HG02885 (cell line): ENCODE measurements around the gene PDE3B.

Experiments used
- ATAC-seq: cut with Tn5 transposase; IDR thresholded peaks from one replicate; pipeline ENCODE4 v1.9.1; 2021; ENCODE audit warnings: mild to moderate bottlenecking; ENCODE audit not compliant: unreplicated experiment, poor library complexity

The PDE3B gene

GRCh38 chr11:14906578-14906977, 263.0 kb downstream of the PDE3B start:
- no peak for ATAC-seq

GRCh38 chr11:14906993-14907392, 263.4 kb downstream of the PDE3B start:
- ATAC-seq: no peak

- ATAC-seq: peak; percentile 60
Observed at GRCh38 chr11:14907411-14908213, 264.0 kb downstream of the PDE3B start.

- ATAC-seq: peak; percentile 34
Observed at GRCh38 chr11:14908214-14908880, 264.7 kb downstream of the PDE3B start.

GRCh38 chr11:14914536-14914935, 270.9 kb downstream of the PDE3B start:
- no peak for ATAC-seq

GRCh38 chr11:14916403-14916802, 272.8 kb downstream of the PDE3B start:
- ATAC-seq: no peak
